Activated CD8-positive, alpha-beta T cell treated with anti-CD3 and anti-CD28 coated beads, Interleukin-2, amount 10 ng/mL, durations not matched to agents 7 days and 5 days (primary cell): ENCODE results near the gene OTUD5. TPM values are rescaled to one million over a fixed set of nuclear protein-coding genes. Genes with fewer than 3 reads are reported as not detected.
"Not testable (repeated sequence)": the region's sequence is repeated elsewhere in the genome, so short reads cannot be mapped to it uniquely, and the experiment has no call there.

ENCODE experiments used
- ATAC-seq: fragments of 150-1000 bp; cut with Tn5 transposase; one replicate; pipeline ENCODE4 v1.10.0; 2021; ENCODE audit warnings: moderate library complexity
- CTCF ChIA-PET: fragments of 350-600 bp; sonication (Branson Sonifier 250); formaldehyde crosslinking; loops from one replicate; lab custom pipeline; 2021; ENCODE audit warnings: antibody characterized with exemption; lab: Charles Lee
- POLR2A ChIA-PET: fragments of 350-600 bp; sonication (Branson Sonifier 250); formaldehyde crosslinking; loops from one replicate; lab custom pipeline; 2021; ENCODE audit warnings: antibody characterized with exemption; lab: Charles Lee
- DNase-seq: peaks from one replicate; pipeline ENCODE4 v3.0.0-alpha.2; 2020
- H3K27ac Mint-ChIP-seq: one replicate; pipeline ENCODE4 v1.8.0; 2021; ENCODE audit warnings: mild to moderate bottlenecking, mixed read lengths
- H3K27me3 Mint-ChIP-seq: one replicate; pipeline ENCODE4 v1.8.0; 2021; ENCODE audit warnings: low read depth, mixed read lengths
- H3K36me3 Mint-ChIP-seq: one replicate; pipeline ENCODE4 v1.8.0; 2021; ENCODE audit warnings: low read depth, mixed read lengths
- H3K4me1 Mint-ChIP-seq: one replicate; pipeline ENCODE4 v1.8.0; 2021; ENCODE audit warnings: low read depth, mixed read lengths
- H3K4me3 Mint-ChIP-seq: one replicate; pipeline ENCODE4 v1.8.0; 2021; ENCODE audit warnings: mild to moderate bottlenecking, mixed read lengths
- H3K9me3 Mint-ChIP-seq: one replicate; pipeline ENCODE4 v1.8.0; 2022; ENCODE audit warnings: mixed read lengths; ENCODE audit not compliant: insufficient read depth
- total RNA-seq, 2 experiments: library from RNA; stranded (reverse); gene quantifications; one replicate each; pipeline ENCODE4 v1.2.3, GENCODE V29; 2021

The OTUD5 gene
- total RNA-seq, 2 experiments from 2014 or later: 40.0 to 41.7 TPM

GRCh38 chrX:48989483-48989882 lies 32.1 kb upstream of the OTUD5 start:
- DNase-seq: no peak
- H3K4me3 Mint-ChIP-seq: no peak overlapping the region
- H3K4me1 Mint-ChIP-seq: no peaks in the 10 kb centered on the region
- CTCF ChIA-PET: no interaction called here
- H3K27ac Mint-ChIP-seq: no peak overlapping the region
- no peaks in the 10 kb centered on the region for H3K27me3 Mint-ChIP-seq
- POLR2A ChIA-PET: no interaction called here
- peaks cover 43% of the 10 kb centered on the region for H3K36me3 Mint-ChIP-seq
- no peak for ATAC-seq
- H3K9me3 Mint-ChIP-seq: no peaks in the 10 kb centered on the region

- ATAC-seq: no peak
- DNase-seq: no peak
- Mint-ChIP-seq H3K4me1 (no peaks in the 10 kb centered on the region), H3K4me3 (no peak overlapping the region), H3K27ac (no peak overlapping the region), H3K27me3 (no peaks in the 10 kb centered on the region), H3K9me3 (no peaks in the 10 kb centered on the region), H3K36me3 (peaks cover 41% of the 10 kb centered on the region)
- CTCF ChIA-PET: no interaction called here
- POLR2A ChIA-PET: no interaction called here
Measured at GRCh38 chrX:48983896-48984295, 26.5 kb upstream of the OTUD5 start.

- no peak for ATAC-seq
- Mint-ChIP-seq H3K4me3 (no peak overlapping the region), H3K27me3 (no peaks in the 10 kb centered on the region), H3K27ac (no peak overlapping the region), H3K4me1 (peaks cover 3% of the 10 kb centered on the region), H3K9me3 (no peaks in the 10 kb centered on the region), H3K36me3 (peaks cover 38% of the 10 kb centered on the region)
- CTCF ChIA-PET: no interaction called here
- POLR2A ChIA-PET: no interaction called here
- DNase-seq: no peak
Measured at GRCh38 chrX:48983081-48983480, 25.7 kb upstream of the OTUD5 start.

GRCh38 chrX:48981178-48981577 lies 23.8 kb upstream of the OTUD5 start:
- DNase-seq: no peak
- POLR2A ChIA-PET: no interaction called here
- Mint-ChIP-seq H3K4me3 (no peak overlapping the region), H3K9me3 (no peaks in the 10 kb centered on the region), H3K36me3 (peaks cover 40% of the 10 kb centered on the region), H3K27ac (no peak overlapping the region), H3K27me3 (no peaks in the 10 kb centered on the region), H3K4me1 (peaks cover 12% of the 10 kb centered on the region)
- CTCF ChIA-PET: no interaction called here
- no peak for ATAC-seq

- Mint-ChIP-seq H3K4me1 (peaks cover 18% of the 10 kb centered on the region), H3K36me3 (peaks cover 40% of the 10 kb centered on the region)
- DNase-seq, H3K27ac Mint-ChIP-seq, CTCF ChIA-PET, POLR2A ChIA-PET, H3K27me3 Mint-ChIP-seq, H3K4me3 Mint-ChIP-seq, ATAC-seq, H3K9me3 Mint-ChIP-seq: not testable (repeated sequence)
Measured at GRCh38 chrX:48980341-48980740, 22.9 kb upstream of the OTUD5 start.

- CTCF ChIA-PET: no interaction called here
- peaks cover 20% of the 10 kb centered on the region for H3K4me1 Mint-ChIP-seq
- H3K27ac Mint-ChIP-seq: no peak overlapping the region
- POLR2A ChIA-PET: interaction anchor here (0.7 kb wide), 1 partner anchor 20 kb away, joined by 3 read pairs; no protein-coding TSS in a partner anchor
- no peaks in the 10 kb centered on the region for H3K27me3 Mint-ChIP-seq
- no peak overlapping the region for H3K4me3 Mint-ChIP-seq
- peaks cover 42% of the 10 kb centered on the region for H3K36me3 Mint-ChIP-seq
- no peak for ATAC-seq
- DNase-seq: no peak
- no peaks in the 10 kb centered on the region for H3K9me3 Mint-ChIP-seq
Measured at GRCh38 chrX:48978226-48978625, 20.8 kb upstream of the OTUD5 start.

- peak overlapping the region; percentile 80 for H3K27ac Mint-ChIP-seq
- no peaks in the 10 kb centered on the region for H3K27me3 Mint-ChIP-seq
- H3K9me3 Mint-ChIP-seq: no peaks in the 10 kb centered on the region
- DNase-seq: no peak
- H3K4me1 Mint-ChIP-seq: peaks cover 29% of the 10 kb centered on the region
- H3K36me3 Mint-ChIP-seq: peaks cover 43% of the 10 kb centered on the region
- no peak overlapping the region for H3K4me3 Mint-ChIP-seq
- ChIA-PET CTCF (interaction anchor here (0.7 kb wide), 1 partner anchor 18 kb away, joined by 3 read pairs; no protein-coding TSS in a partner anchor), POLR2A (no interaction called here)
- ATAC-seq: no peak
Measured at GRCh38 chrX:48976086-48976485, 18.7 kb upstream of the OTUD5 start.

DNA sequence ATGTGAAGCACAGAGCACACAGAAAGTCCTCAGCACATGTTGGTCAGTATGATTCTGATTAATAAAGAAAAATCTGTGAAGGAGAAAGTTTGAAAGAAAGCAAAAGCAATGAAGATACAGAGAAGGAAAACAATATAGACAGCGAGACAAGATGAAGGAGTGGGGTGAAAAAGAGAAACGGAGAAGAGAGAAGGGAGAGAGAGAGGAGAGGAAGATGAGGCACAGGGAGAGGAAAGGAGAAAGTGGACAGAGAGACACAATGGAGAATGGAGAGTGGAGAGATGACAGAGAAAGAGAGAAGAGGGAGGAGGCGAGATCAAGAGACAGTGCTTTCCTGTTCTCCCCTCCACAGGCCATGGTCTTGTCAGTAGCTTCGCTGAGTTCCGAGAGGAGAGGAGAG lies 18.1 kb upstream of the OTUD5 start:
- Mint-ChIP-seq H3K36me3 (peaks cover 40% of the 10 kb centered on the region), H3K4me3 (no peak overlapping the region), H3K27ac (peak overlapping the region; percentile 65), H3K27me3 (no peaks in the 10 kb centered on the region), H3K9me3 (no peaks in the 10 kb centered on the region), H3K4me1 (peaks cover 33% of the 10 kb centered on the region)
- POLR2A ChIA-PET: no interaction called here
- DNase-seq: no peak
- no peak for ATAC-seq
- CTCF ChIA-PET: no interaction called here

- no peak overlapping the region for H3K27ac Mint-ChIP-seq
- H3K27me3 Mint-ChIP-seq: no peaks in the 10 kb centered on the region
- DNase-seq: no peak
- no peaks in the 10 kb centered on the region for H3K9me3 Mint-ChIP-seq
- ChIA-PET POLR2A (no interaction called here), CTCF (no interaction called here)
- no peak for ATAC-seq
- no peak overlapping the region for H3K4me3 Mint-ChIP-seq
- H3K4me1 Mint-ChIP-seq: peaks cover 33% of the 10 kb centered on the region
- H3K36me3 Mint-ChIP-seq: peaks cover 36% of the 10 kb centered on the region
Measured at GRCh38 chrX:48975041-48975440, 17.6 kb upstream of the OTUD5 start.

DNA sequence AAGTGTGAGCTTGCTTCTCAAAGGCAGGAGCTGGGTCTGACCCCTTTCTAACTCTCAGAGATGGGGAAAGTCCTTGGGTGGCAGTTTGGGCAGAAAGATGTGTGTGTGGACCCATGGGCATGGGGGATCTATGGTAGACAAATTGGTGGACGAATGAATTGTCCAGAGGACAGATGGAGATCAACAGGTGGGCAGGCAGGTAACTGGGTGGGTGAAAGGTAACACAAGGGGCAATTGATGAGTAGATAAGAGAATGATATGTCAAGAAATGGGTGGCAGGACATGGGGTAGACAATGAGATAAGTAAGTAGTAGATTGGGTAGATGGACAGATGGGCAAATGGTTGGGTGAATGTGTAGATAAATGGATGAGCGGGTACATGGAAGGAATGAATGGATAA lies 17.2 kb upstream of the OTUD5 start:
- ATAC-seq (no peak), DNase-seq (no peak)
- no peak overlapping the region for H3K4me3 Mint-ChIP-seq
- CTCF ChIA-PET: no interaction called here
- H3K27ac Mint-ChIP-seq: peak overlapping the region; percentile 26
- H3K9me3 Mint-ChIP-seq: no peaks in the 10 kb centered on the region
- H3K4me1 Mint-ChIP-seq: peaks cover 33% of the 10 kb centered on the region
- POLR2A ChIA-PET: no interaction called here
- H3K27me3 Mint-ChIP-seq: no peaks in the 10 kb centered on the region
- H3K36me3 Mint-ChIP-seq: peaks cover 33% of the 10 kb centered on the region

- Mint-ChIP-seq H3K4me1 (peaks cover 33% of the 10 kb centered on the region), H3K9me3 (no peaks in the 10 kb centered on the region), H3K4me3 (no peak overlapping the region), H3K27ac (no peak overlapping the region), H3K36me3 (peaks cover 33% of the 10 kb centered on the region), H3K27me3 (no peaks in the 10 kb centered on the region)
- no peak for DNase-seq
- no peak for ATAC-seq
- POLR2A ChIA-PET: no interaction called here
- CTCF ChIA-PET: no interaction called here
Measured at GRCh38 chrX:48974033-48974432, 16.6 kb upstream of the OTUD5 start.

- H3K4me1 Mint-ChIP-seq: peaks cover 30% of the 10 kb centered on the region
- H3K27ac Mint-ChIP-seq: peak overlapping the region; percentile 32
- H3K27me3 Mint-ChIP-seq: no peaks in the 10 kb centered on the region
- ChIA-PET POLR2A (interaction anchor here (0.6 to 1.7 kb wide), 2 partner anchors 14 to 43 kb away, joined by 3 to 4 read pairs; no protein-coding TSS in a partner anchor), CTCF (interaction anchor here (1.0 to 2.3 kb wide), 5 partner anchors 11 to 71 kb away, joined by 3 to 7 read pairs (median 4); partner anchors contain the start of gene TFE3)
- no peak overlapping the region for H3K4me3 Mint-ChIP-seq
- no peak for ATAC-seq
- no peaks in the 10 kb centered on the region for H3K9me3 Mint-ChIP-seq
- H3K36me3 Mint-ChIP-seq: peaks cover 24% of the 10 kb centered on the region
- DNase-seq: peak; percentile 37
Measured at GRCh38 chrX:48972220-48973164, 15.1 kb upstream of the OTUD5 start.
